ENCODE results near the gene BLACAT1. TPM values are rescaled to one million over a fixed set of nuclear protein-coding genes. Genes with fewer than 3 reads are reported as not detected.

The BLACAT1 gene
- total RNA-seq, 2 donors from 2014 or later, result 6.8 TPM; not detected in 1

DNA sequence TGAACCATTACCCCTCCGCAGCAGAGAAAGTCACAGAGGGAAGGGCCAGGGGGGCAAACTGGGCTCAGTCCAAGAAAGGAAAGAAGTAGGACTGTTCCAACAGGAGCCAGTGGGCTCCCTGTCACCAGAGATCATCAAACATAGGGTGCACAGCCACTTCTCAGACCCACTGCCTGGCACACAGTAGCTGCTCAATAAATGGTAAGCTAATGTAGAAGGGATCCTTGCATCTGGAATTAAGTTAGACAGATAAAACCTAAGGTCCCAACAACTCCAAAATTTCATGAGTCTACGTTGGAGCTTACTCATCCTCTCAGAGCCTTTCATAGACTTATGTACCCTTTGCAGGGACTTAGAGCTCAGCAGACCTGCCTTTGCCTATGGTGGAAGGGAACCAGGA lies 3.5 kb downstream of the BLACAT1 start:
- H3K27me3 ChIP-seq (replicated peaks; ENCODE audit: insufficient read depth), result peaks cover 41% of the 10 kb centered on the region
- DNase-seq (ENCODE audit: low spot score), result no peak

DNA sequence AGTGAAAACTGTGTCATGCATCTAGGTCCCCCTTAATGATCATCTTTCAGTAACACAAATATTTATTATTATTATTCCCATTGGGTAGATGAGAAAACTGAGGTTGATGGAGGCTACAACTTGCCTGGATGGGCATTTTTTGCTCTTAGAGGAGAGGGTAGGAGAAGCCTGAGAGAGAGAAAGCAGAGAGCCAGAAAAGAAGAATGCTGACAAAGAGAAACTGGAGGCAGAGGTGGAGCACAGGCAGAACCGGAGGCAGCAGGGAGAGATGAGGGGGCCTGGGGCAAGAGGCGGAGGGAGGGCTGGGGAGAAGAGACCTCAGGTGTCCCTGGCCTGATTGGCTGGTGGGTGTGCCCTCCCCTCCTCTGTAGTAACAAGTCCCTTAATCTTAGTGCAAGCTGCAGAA lies 4.1 kb downstream of the BLACAT1 start:
- WGBS, result 66% methylated on average over 2 of the region's 2 CpGs
- Histone ChIP-seq H3K4me3 (no peak overlapping the region), H3K36me3 (no peaks in the 10 kb centered on the region), H3K9me3 (no peaks in the 10 kb centered on the region), H3K27me3 (replicated peaks; ENCODE audit: insufficient read depth) (peaks cover 39% of the 10 kb centered on the region), H3K4me1 (replicated peaks) (peaks cover 8% of the 10 kb centered on the region), H3K27ac (no peak overlapping the region)
- intact Hi-C loops (cut with DNase I), result no loop called here
- DNase-seq (ENCODE audit: low spot score), result no peak
- TF ChIP-seq, protein P1, sequence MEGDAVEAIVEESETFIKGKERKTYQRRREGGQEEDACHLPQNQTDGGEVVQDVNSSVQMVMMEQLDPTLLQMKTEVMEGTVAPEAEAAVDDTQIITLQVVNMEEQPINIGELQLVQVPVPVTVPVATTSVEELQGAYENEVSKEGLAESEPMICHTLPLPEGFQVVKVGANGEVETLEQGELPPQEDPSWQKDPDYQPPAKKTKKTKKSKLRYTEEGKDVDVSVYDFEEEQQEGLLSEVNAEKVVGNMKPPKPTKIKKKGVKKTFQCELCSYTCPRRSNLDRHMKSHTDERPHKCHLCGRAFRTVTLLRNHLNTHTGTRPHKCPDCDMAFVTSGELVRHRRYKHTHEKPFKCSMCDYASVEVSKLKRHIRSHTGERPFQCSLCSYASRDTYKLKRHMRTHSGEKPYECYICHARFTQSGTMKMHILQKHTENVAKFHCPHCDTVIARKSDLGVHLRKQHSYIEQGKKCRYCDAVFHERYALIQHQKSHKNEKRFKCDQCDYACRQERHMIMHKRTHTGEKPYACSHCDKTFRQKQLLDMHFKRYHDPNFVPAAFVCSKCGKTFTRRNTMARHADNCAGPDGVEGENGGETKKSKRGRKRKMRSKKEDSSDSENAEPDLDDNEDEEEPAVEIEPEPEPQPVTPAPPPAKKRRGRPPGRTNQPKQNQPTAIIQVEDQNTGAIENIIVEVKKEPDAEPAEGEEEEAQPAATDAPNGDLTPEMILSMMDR (IDR thresholded peaks at IDR 0.05), result no peak
- no peak for TF ChIP-seq POLR2AphosphoS5 (IDR thresholded peaks at IDR 0.05)
- TF ChIP-seq POLR2A (IDR thresholded peaks at IDR 0.05), result no peak

More for the DNA sequence above, 3.5 kb downstream of the BLACAT1 start:
- intact Hi-C loops (cut with DNase I), result no loop called here
- 66% methylated on average over 2 of the region's 2 CpGs for WGBS
- no peak overlapping the region for H3K27ac ChIP-seq
- H3K4me1 ChIP-seq (replicated peaks), result peaks cover 8% of the 10 kb centered on the region
- no peaks in the 10 kb centered on the region for H3K36me3 ChIP-seq
- TF ChIP-seq, protein P1 (IDR thresholded peaks at IDR 0.05), result no peak
- no peak for TF ChIP-seq POLR2AphosphoS5 (IDR thresholded peaks at IDR 0.05)
- TF ChIP-seq POLR2A (IDR thresholded peaks at IDR 0.05), result no peak
- no peaks in the 10 kb centered on the region for H3K9me3 ChIP-seq
- no peak overlapping the region for H3K4me3 ChIP-seq

DNA sequence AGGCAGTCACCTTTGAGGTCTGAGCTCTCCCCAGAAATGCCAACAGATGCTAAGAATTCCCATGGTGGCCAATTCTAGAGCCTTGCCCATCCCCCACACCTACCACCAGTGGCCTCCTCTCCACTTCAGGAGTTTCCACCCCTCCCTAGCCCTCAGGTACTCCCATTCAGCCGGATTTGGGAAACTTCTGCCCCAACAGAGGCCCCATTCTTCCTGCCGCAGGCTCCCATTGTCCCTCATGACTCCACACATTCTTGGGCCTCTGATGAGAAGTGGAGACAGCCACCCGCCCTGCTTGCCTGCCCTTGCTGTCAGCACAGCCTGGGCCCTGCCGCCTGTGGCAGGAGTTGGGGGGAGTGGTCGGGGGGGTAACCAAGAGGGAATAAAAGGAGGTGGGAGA lies 4.6 kb downstream of the BLACAT1 start:
- Histone ChIP-seq H3K9me3 (no peaks in the 10 kb centered on the region), H3K27me3 (replicated peaks; ENCODE audit: insufficient read depth) (peaks cover 33% of the 10 kb centered on the region), H3K27ac (no peak overlapping the region), H3K4me1 (replicated peaks) (peaks cover 2% of the 10 kb centered on the region), H3K4me3 (no peak overlapping the region), H3K36me3 (no peaks in the 10 kb centered on the region)
- WGBS, result 63% methylated on average over 5 of the region's 5 CpGs
- no peak for DNase-seq (ENCODE audit: low spot score)
- intact Hi-C loops (cut with DNase I), result no loop called here
- no peak for TF ChIP-seq POLR2AphosphoS5 (IDR thresholded peaks at IDR 0.05)
- TF ChIP-seq POLR2A (IDR thresholded peaks at IDR 0.05), result no peak
- TF ChIP-seq, protein P1 (IDR thresholded peaks at IDR 0.05), result no peak

GRCh38 chr1:205450448-205450847 lies 5.4 kb downstream of the BLACAT1 start:
- 34% methylated on average over 4 of the region's 4 CpGs for WGBS
- Histone ChIP-seq H3K27ac (no peak overlapping the region), H3K4me3 (no peak overlapping the region), H3K36me3 (no peaks in the 10 kb centered on the region), H3K9me3 (no peaks in the 10 kb centered on the region), H3K27me3 (replicated peaks; ENCODE audit: insufficient read depth) (peaks cover 27% of the 10 kb centered on the region), H3K4me1 (replicated peaks) (no peaks in the 10 kb centered on the region)
- no peak for DNase-seq (ENCODE audit: low spot score)
- intact Hi-C loops (cut with DNase I), result no loop called here
- TF ChIP-seq POLR2A (IDR thresholded peaks at IDR 0.05), result no peak
- TF ChIP-seq, protein P1 (IDR thresholded peaks at IDR 0.05), result no peak
- no peak for TF ChIP-seq POLR2AphosphoS5 (IDR thresholded peaks at IDR 0.05)

DNA sequence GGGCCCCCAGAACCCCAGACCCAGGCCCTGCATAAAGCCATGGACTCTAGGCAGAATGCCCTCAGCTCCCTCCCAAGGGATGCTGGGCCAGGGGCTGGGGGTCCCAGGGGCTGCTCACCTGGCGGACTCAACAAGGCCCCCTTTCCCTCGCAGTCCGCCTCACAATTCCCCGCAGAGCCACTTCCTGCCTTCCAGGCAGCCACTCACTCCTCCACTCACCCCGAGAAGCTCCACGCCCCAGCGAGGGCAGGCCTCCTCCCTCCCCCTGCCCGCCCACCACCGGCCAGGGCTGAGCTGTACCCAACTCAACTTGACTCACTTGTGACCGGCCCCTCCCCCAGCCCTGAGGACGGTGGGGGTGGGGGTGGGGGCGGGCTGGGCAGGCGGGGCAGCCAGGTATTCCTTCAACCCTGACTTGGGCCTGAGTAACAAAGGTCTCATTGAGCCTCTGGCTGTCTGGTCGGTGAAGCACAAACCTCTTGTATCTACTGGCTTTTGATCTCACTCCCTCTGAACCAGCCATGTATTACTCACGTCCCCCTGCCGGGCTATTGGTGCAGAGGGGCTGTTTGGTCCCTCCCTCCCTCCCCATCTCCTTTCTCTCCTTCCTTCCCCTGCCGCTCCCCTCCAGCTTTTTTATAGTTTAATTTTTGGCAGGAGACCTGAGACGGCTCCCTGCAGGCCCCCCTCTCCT lies 5.9 kb downstream of the BLACAT1 start:
- H3K27me3 ChIP-seq (replicated peaks; ENCODE audit: insufficient read depth), result peaks cover 22% of the 10 kb centered on the region

More for the DNA sequence above, 5.9 kb downstream of the BLACAT1 start:
- 29% methylated on average over 18 of the region's 18 CpGs for WGBS
- intact Hi-C loops (cut with DNase I), result no loop called here
- Histone ChIP-seq H3K36me3 (no peaks in the 10 kb centered on the region), H3K9me3 (no peaks in the 10 kb centered on the region), H3K4me3 (no peak overlapping the region), H3K4me1 (replicated peaks) (no peaks in the 10 kb centered on the region), H3K27ac (no peak overlapping the region)
- DNase-seq (ENCODE audit: low spot score), result peak; percentile 23
- TF ChIP-seq POLR2A (IDR thresholded peaks at IDR 0.05) (peak; percentile 73), POLR2AphosphoS5 (IDR thresholded peaks at IDR 0.05) (no peak)

Measured in prostate gland (tissue), 2 donors.